GM19455 (cell line): ENCODE measurements around the gene LRBA.
"Not testable (repeated sequence)": the region's sequence is repeated elsewhere in the genome, so short reads cannot be mapped to it uniquely, and the experiment has no call there.

Experiments
- ATAC-seq: cut with Tn5 transposase; IDR thresholded peaks from one replicate; pipeline ENCODE4 v1.9.1; 2021; ENCODE audit not compliant: unreplicated experiment

The LRBA gene

GRCh38 chr4:150534818-150535217 lies 480.3 kb downstream of the LRBA start:
- ATAC-seq = no peak

GRCh38 chr4:150533673-150534072 lies 481.4 kb downstream of the LRBA start:
- ATAC-seq = no peak

- no peak for ATAC-seq
Observed at GRCh38 chr4:150525321-150525868, 489.7 kb downstream of the LRBA start.

GRCh38 chr4:150518559-150518958 lies 496.5 kb downstream of the LRBA start:
- ATAC-seq = no peak

- no peak for ATAC-seq
Observed at GRCh38 chr4:150515135-150515534, 499.9 kb downstream of the LRBA start.

- ATAC-seq = no peak
Observed at GRCh38 chr4:150514709-150515108, 500.4 kb downstream of the LRBA start.

GRCh38 chr4:150510176-150510865 lies 504.8 kb downstream of the LRBA start:
- ATAC-seq = no peak

- ATAC-seq = not testable (repeated sequence)
Observed at GRCh38 chr4:150507656-150508055, 507.4 kb downstream of the LRBA start.

- no peak for ATAC-seq
Observed at GRCh38 chr4:150501983-150502382, 513.1 kb downstream of the LRBA start.

- no peak for ATAC-seq
Observed at GRCh38 chr4:150501009-150501727, 513.9 kb downstream of the LRBA start.

- ATAC-seq = no peak
Observed at GRCh38 chr4:150497612-150498011, 517.5 kb downstream of the LRBA start.

GRCh38 chr4:150495550-150495949 lies 519.5 kb downstream of the LRBA start:
- no peak for ATAC-seq

- ATAC-seq = no peak
Observed at GRCh38 chr4:150493851-150494250, 521.2 kb downstream of the LRBA start.

- ATAC-seq = no peak
Observed at GRCh38 chr4:150491132-150492049, 523.7 kb downstream of the LRBA start.

- ATAC-seq = no peak
Observed at GRCh38 chr4:150482581-150482980, 532.5 kb downstream of the LRBA start.

- ATAC-seq = no peak
Observed at GRCh38 chr4:150479657-150480056, 535.4 kb downstream of the LRBA start.

- ATAC-seq = no peak
Observed at GRCh38 chr4:150477869-150478268, 537.2 kb downstream of the LRBA start.

GRCh38 chr4:150476776-150477175 lies 538.3 kb downstream of the LRBA start:
- no peak for ATAC-seq

- ATAC-seq = no peak
Observed at GRCh38 chr4:150475763-150476162, 539.3 kb downstream of the LRBA start.

GRCh38 chr4:150464523-150464922 lies 550.6 kb downstream of the LRBA start:
- no peak for ATAC-seq

- no peak for ATAC-seq
Observed at GRCh38 chr4:150462743-150463142, 552.3 kb downstream of the LRBA start.
